Testis (tissue), 3 donors: ENCODE results near the gene GABRB1. TPM values are rescaled to one million over a fixed set of nuclear protein-coding genes. Genes with fewer than 3 reads are reported as not detected.

Experiments
- DNase-seq: peaks from one replicate; pipeline ENCODE4 v3.0.0-alpha.2; 2019
- H3K27ac ChIP-seq, 2 donors: fragments of 200-600 bp; sonication (generic); one replicate each; pipeline ENCODE4 v1.5.1; 2019
- H3K27me3 ChIP-seq: fragments of 200-600 bp; sonication (generic); one replicate; pipeline ENCODE4 v1.5.1; 2019
- H3K36me3 ChIP-seq: fragments of 200-600 bp; sonication (generic); one replicate; pipeline ENCODE4 v1.5.1; 2017; ENCODE audit warnings: low read depth; ENCODE audit errors: missing control alignments
- H3K4me1 ChIP-seq: fragments of 200-600 bp; sonication (generic); one replicate; pipeline ENCODE4 v1.5.1; 2019
- H3K4me3 ChIP-seq, 2 donors: fragments of 200-600 bp; sonication (generic); one replicate each; pipeline ENCODE4 v1.5.1; 2017 to 2019
- H3K9me3 ChIP-seq: fragments of 200-600 bp; sonication (generic); one replicate; pipeline ENCODE4 v1.5.1; 2017
- POLR2A ChIP-seq: fragments of 450-650 bp; IDR thresholded peaks from one replicate; pipeline ENCODE4 v1.6.1; 2017; ENCODE audit warnings: antibody characterized with exemption, mild to moderate bottlenecking, moderate library complexity
- whole genome bisulfite sequencing, 2 donors: methylation state at CpG; one replicate each; pipeline ENCODE4 v1.1.5; 2018; 5-methylcytosine and 5-hydroxymethylcytosine counted together
- intact Hi-C: fragments of 100-400 bp; cut with DNase I; formaldehyde crosslinking; loops from one replicate; pipeline ENCODE4 v1.15.1; 2023; ENCODE audit warnings: low total_unique reads
- polyA plus RNA-seq: library from polyadenylated mRNA; stranded (reverse); fragments of 350-450 nt; fragmentation: Illumina TruSeq; extraction: RNeasy Lipid Tissue Mini Kit (QIAGEN cat#74804); gene quantifications from one replicate; pipeline ENCODE4 v1.2.3, GENCODE V29; 2014; ENCODE audit warnings: low read depth, low replicate concordance; ENCODE audit not compliant: insufficient read depth
- total RNA-seq, 2 donors: library from RNA; depleted of rRNA; stranded (reverse); fragments of >200 nt; gene quantifications; one replicate each; pipeline ENCODE4 v1.2.3, GENCODE V29; 2016
- TF ChIP-seq, protein P1 (sequence below), 3 experiments: fragments of 450-650 bp in 2 of 3; fragments of 200-600 bp in 1 of 3; sonication (generic) in 1 of 3; IDR thresholded peaks; one replicate each; pipeline ENCODE4 v1.5.1; 2016 to 2019; ENCODE audit warnings: antibody characterized with exemption in 3 of 3, mild to moderate bottlenecking in 2 of 3, moderate library complexity in 1 of 3

Gene GABRB1
- total and polyA plus RNA-seq, 3 donors from 2014 or later = 0.50 to 0.87 TPM; not detected in 1

GRCh38 chr4:47040828-47041227 lies 9.5 kb downstream of the GABRB1 start:
- Histone ChIP-seq H3K36me3 (no peaks in the 10 kb centered on the region), H3K4me1 (no peaks in the 10 kb centered on the region), H3K4me3 (no peak overlapping the region), H3K27ac (no peak overlapping the region), H3K27me3 (no peaks in the 10 kb centered on the region), H3K9me3 (no peaks in the 10 kb centered on the region)
- DNase-seq = no peak
- intact Hi-C loops = no loop called here
- TF ChIP-seq, protein P1, sequence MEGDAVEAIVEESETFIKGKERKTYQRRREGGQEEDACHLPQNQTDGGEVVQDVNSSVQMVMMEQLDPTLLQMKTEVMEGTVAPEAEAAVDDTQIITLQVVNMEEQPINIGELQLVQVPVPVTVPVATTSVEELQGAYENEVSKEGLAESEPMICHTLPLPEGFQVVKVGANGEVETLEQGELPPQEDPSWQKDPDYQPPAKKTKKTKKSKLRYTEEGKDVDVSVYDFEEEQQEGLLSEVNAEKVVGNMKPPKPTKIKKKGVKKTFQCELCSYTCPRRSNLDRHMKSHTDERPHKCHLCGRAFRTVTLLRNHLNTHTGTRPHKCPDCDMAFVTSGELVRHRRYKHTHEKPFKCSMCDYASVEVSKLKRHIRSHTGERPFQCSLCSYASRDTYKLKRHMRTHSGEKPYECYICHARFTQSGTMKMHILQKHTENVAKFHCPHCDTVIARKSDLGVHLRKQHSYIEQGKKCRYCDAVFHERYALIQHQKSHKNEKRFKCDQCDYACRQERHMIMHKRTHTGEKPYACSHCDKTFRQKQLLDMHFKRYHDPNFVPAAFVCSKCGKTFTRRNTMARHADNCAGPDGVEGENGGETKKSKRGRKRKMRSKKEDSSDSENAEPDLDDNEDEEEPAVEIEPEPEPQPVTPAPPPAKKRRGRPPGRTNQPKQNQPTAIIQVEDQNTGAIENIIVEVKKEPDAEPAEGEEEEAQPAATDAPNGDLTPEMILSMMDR (IDR thresholded peaks at IDR 0.05) = no peak
- no peak for TF ChIP-seq POLR2A
- 81 to 93% methylated on average over 3 of the region's 3 CpGs for WGBS, 2 donors

DNA sequence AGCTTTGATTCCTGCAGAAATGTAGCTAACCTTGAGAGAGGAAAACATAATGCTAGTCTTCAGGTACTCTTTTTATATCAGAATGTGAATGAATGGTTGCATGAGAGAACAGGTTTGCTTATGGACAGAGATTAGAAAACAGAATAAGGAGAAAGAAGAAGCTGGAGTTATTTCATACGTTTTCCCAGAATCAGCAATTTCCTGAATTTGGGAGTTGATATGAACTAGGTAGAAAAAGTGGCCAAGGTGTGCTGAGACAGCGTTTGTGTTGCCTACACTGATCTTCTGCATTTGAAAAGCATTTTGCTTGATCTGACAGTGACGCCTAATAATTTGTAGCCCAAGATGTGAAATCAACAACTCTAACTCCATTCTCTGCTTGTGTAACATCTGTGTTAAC lies 12.5 kb downstream of the GABRB1 start:
- intact Hi-C loops = no loop called here
- Histone ChIP-seq H3K27me3 (no peaks in the 10 kb centered on the region), H3K4me1 (no peaks in the 10 kb centered on the region), H3K27ac (no peak overlapping the region), H3K36me3 (no peaks in the 10 kb centered on the region), H3K4me3 (no peak overlapping the region), H3K9me3 (no peaks in the 10 kb centered on the region)
- 66 to 72% methylated on average over 3 of the region's 3 CpGs for WGBS, 2 donors
- no peak for TF ChIP-seq POLR2A
- TF ChIP-seq, protein P1 (IDR thresholded peaks at IDR 0.05) = no peak
- no peak for DNase-seq

DNA sequence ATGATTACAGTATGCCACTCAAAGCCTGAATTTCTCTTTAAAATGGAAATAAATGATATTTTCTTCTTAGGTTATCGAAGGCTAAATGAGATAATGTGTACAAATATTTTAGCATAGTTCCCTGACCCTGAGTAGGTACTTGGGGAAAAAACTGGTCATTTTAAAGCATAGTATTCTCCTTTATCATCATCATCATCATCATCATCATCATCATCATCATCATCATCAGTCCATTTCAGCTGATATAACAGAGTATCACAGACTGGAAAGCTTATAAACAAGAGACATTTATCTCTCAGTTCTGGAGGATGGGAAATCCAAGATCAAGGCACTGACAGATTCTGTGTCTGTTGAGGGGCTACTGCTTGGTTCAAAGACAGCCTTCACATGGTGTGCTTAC lies 13.9 kb downstream of the GABRB1 start:
- Histone ChIP-seq H3K36me3 (no peaks in the 10 kb centered on the region), H3K27me3 (no peaks in the 10 kb centered on the region), H3K9me3 (no peaks in the 10 kb centered on the region), H3K4me1 (no peaks in the 10 kb centered on the region), H3K4me3 (no peak overlapping the region), H3K27ac (no peak overlapping the region)
- 96% methylated on average over 1 of the region's 1 CpG for WGBS, 2 donors
- intact Hi-C loops = no loop called here
- DNase-seq = no peak
- no peak for TF ChIP-seq POLR2A
- TF ChIP-seq, protein P1 (IDR thresholded peaks at IDR 0.05) = no peak

GRCh38 chr4:47049347-47049746 lies 18.0 kb downstream of the GABRB1 start:
- WGBS, 2 donors = 58 to 61% methylated on average over 3 of the region's 3 CpGs
- H3K4me3 ChIP-seq = no peak overlapping the region
- H3K9me3 ChIP-seq = no peaks in the 10 kb centered on the region
- intact Hi-C loops = no loop called here
- no peaks in the 10 kb centered on the region for H3K4me1 ChIP-seq
- DNase-seq = no peak
- H3K36me3 ChIP-seq = no peaks in the 10 kb centered on the region
- no peak overlapping the region for H3K27ac ChIP-seq
- no peaks in the 10 kb centered on the region for H3K27me3 ChIP-seq
- no peak for TF ChIP-seq POLR2A
- TF ChIP-seq, protein P1 (IDR thresholded peaks at IDR 0.05) = no peak
